HCT116 (cell line): Measurements from ENCODE around the gene WDR72.

ENCODE experiments used
- ATF3 ChIP-seq: IDR thresholded peaks from 2 replicates; pipeline ENCODE4 v1.6.1; 2012
- CEBPB ChIP-seq: IDR thresholded peaks from 2 replicates; pipeline ENCODE4 v1.6.1; 2012; ENCODE audit warnings: low read depth
- CTCF ChIP-seq, 3 experiments: fragments of 200-600 bp in 1 of 3; sonication (generic) in 1 of 3; IDR thresholded peaks in 2 of 3; conservative IDR thresholded peaks in 1 of 3; 2 replicates each; pipeline ENCODE4 v1.5.1; 2012 to 2017; ENCODE audit warnings: low read depth in 2 of 3, low read length in 2 of 3, antibody characterized with exemption in 1 of 3, borderline replicate concordance in 1 of 3, control low read depth in 1 of 3, mild to moderate bottlenecking in 1 of 3, mixed read lengths in 1 of 3, mixed run types in 1 of 3, moderate library complexity in 1 of 3; ENCODE audit not compliant: insufficient read depth in 1 of 3
- EGR1 ChIP-seq: IDR thresholded peaks from 2 replicates; pipeline ENCODE4 v1.6.1; 2012; ENCODE audit warnings: low read depth
- EZH2 ChIP-seq: fragments of 200-600 bp; sonication (generic); IDR thresholded peaks from 2 replicates; pipeline ENCODE4 v1.6.1; 2017; ENCODE audit warnings: antibody characterized with exemption, mixed run types
- EZH2phosphoT487 ChIP-seq: fragments of 200-600 bp; IDR thresholded peaks from 2 replicates; pipeline ENCODE4 v1.6.1; 2018; ENCODE audit warnings: antibody characterized with exemption, borderline replicate concordance
- FOSL1 ChIP-seq: IDR thresholded peaks from 2 replicates; pipeline ENCODE4 v1.6.1; 2012; ENCODE audit warnings: low read depth
- JUND ChIP-seq: IDR thresholded peaks from 2 replicates; pipeline ENCODE4 v1.6.1; 2012
- POLR2A ChIP-seq: IDR thresholded peaks from 2 replicates; pipeline ENCODE4 v1.7.0; 2011; ENCODE audit warnings: borderline replicate concordance; ENCODE audit not compliant: insufficient read depth, insufficient read length; ENCODE audit errors: extremely low read depth
- RAD21 ChIP-seq: IDR thresholded peaks from 2 replicates; pipeline ENCODE4 v1.6.1; 2012; ENCODE audit warnings: low read depth, mild to moderate bottlenecking
- SP1 ChIP-seq: IDR thresholded peaks from 2 replicates; pipeline ENCODE4 v1.6.1; 2012; ENCODE audit warnings: low read depth
- SRF ChIP-seq: IDR thresholded peaks from 2 replicates; pipeline ENCODE4 v1.6.1; 2012; ENCODE audit warnings: low read depth
- ZNF274 ChIP-seq: fragments of 200-500 bp; sonication (Bioruptor generic); IDR thresholded peaks from 2 replicates; pipeline ENCODE4 v1.6.1; 2014; ENCODE audit warnings: mild to moderate bottlenecking, low read depth, low read length, inconsistent platforms

GRCh38 chr15:53564647-53565046, 194.8 kb downstream of the WDR72 start:
- TF ChIP-seq POLR2A (no peak), EZH2phosphoT487 (no peak), JUND (no peak), CTCF (IDR thresholded peaks at IDR 0.05 in 2 of 3, conservative IDR thresholded peaks at IDR 0.05 in 1 of 3; ENCODE audit: borderline replicate concordance in 1 of 3, insufficient read depth in 1 of 3, low read depth in 2 of 3, low read length in 2 of 3) (no peak), ZNF274 (no peak), FOSL1 (no peak), SP1 (no peak), ATF3 (no peak), SRF (no peak), EZH2 (no peak), RAD21 (no peak), CEBPB (no peak), EGR1 (no peak)
